Glomerular endothelial cell (primary cell): Measurements from ENCODE around the gene TXNDC11. TPM values are rescaled to one million over a fixed set of nuclear protein-coding genes. Genes with fewer than 3 reads are reported as not detected.

Experiments used
- DNase-seq: peaks from one replicate; pipeline ENCODE4 v3.0.0-alpha.2; 2011; ENCODE audit warnings: low read depth, low spot score; ENCODE audit errors: extremely low read depth
- total RNA-seq: library from RNA; depleted of rRNA; stranded (reverse); fragments of >200 nt; gene quantifications from 2 replicates; pipeline ENCODE4 v1.2.3, GENCODE V29; 2015

The TXNDC11 gene
- total RNA-seq, 1 donor from 2014 or later: 52.5 TPM

DNA sequence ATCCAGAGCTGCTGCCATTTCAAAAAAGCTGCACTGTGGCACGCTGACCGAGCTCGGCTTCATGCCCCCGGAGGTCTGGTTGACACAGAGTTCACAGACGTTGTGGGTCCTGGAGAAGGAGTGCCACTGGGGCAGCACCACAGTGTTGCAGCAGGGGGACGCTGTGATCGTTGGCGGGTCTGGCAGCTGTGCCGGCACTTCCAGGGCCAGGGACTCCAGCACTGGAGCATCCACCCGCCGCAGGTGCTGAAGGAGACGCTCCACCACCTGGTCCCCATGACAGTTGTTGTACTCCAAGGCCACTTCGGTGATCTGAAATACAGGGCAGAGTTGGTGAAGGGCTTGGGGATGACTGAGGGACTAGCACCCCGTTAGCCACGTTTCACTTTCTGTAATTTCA is 50.9 kb downstream of the TXNDC11 start:
- no peak for DNase-seq

DNA sequence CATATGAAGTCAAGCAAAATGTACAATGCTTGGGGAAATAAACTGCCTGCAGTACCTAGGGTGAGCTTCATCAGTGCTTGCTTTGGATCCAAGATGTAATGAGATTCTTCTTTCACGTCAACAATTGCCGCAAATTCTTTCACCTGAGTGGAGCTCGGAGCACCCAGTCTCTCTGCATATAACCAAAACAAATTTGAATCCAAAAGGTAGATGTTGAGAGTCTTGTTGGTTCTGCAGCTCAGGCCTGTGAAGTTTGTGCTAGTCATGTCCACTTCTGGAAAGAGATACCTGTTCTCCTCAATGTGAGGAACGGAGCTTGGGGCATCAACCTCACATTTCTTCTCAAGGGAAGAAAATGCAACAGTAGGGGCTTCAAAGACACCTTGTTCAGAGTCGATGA is 51.4 kb downstream of the TXNDC11 start:
- DNase-seq: no peak

DNA sequence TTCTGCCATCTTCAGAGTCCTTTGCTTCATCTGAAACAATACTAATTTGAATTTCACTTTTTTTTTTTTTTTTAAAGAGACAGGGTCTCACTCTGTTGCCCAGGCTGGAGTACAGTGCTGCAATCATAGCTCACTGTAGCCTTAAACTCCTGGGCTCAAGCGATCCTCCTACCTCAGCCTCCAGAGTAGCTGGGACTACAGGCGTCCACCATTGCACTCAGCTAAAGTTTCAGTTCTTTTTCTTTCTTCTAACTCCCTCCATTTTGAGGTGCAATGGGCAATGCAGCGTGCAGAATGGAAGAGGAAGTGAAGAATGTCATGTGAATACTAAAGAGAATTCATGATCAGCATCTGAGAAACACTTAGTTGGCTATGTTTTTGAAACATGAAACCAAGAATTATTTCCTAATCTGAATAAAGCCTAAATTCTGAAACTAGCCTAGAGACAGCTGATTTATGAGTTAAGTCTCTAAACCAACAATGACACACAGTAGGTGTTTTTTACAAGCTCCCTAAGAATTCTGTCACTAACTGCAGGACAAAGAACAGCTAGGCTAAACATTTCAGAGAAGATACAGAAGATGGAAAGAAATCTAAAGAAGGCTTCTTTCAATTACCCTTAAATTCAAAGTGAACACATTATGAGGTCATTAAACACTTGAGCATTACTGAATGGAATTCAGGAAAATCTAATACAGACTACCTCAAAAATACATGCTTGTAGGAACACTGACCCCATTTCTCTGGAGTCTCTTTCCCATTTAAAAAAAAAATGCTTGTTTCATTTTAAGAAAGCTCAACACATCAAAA is 53.4 kb downstream of the TXNDC11 start:
- no peak for DNase-seq

DNA sequence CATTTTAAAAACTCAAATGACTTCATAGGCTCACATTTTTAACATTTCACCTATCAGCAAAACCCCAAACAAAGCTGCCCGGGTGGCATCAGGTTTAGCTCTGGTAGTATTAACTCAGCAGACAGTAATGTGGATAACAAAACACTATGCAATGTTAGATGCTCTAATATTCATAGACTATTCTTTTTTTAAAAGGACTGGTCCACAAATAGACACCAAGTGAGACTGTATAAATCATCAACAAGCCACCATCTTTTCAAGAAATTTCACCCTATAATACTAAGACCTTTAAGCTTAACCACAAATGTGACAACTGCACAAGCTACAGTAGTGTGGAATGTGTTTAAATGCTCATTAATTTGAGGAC is 54.2 kb downstream of the TXNDC11 start:
- DNase-seq: no peak

DNA sequence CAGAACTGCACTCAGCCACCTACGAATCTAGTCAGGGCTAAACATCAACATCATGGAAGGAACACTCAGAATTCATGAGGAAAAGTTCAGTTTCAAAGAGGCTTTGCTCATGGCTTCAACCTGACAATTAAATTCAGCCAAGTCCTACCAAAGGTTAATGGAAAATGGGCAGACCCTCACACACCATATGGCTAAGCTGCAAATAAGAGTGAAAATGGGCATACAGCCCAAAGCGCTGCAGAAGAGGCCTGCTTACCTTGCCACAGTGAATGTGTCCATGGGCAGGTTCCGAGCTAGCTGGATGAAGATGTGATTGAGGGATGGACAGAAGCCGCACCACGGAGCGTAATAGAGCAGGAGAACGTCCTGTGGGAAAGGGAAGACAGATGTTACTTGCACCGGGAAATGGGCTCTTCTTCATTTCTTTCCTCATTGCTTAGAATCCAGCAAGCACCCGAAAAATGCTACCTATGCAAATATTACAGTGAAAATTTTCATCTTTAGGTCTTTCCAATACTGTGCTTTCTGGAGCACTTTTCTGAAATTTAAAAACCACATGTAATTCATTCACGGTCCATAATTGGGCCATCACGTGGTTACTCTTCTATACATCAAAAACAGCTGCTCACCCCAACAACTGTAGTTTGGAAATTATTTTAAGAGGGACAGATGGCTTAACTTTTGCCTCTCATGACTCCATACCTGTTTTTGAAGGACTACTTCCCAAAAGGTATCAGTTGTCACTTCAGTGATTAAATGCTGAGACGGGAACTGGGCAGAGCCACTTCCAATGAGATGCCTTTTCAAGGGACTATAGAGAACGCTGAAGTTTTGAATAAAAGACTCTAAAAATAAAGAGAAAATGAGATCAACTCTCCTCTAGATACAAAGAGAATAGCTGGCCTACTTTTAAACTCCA is 54.8 kb downstream of the TXNDC11 start:
- DNase-seq: no peak

DNA sequence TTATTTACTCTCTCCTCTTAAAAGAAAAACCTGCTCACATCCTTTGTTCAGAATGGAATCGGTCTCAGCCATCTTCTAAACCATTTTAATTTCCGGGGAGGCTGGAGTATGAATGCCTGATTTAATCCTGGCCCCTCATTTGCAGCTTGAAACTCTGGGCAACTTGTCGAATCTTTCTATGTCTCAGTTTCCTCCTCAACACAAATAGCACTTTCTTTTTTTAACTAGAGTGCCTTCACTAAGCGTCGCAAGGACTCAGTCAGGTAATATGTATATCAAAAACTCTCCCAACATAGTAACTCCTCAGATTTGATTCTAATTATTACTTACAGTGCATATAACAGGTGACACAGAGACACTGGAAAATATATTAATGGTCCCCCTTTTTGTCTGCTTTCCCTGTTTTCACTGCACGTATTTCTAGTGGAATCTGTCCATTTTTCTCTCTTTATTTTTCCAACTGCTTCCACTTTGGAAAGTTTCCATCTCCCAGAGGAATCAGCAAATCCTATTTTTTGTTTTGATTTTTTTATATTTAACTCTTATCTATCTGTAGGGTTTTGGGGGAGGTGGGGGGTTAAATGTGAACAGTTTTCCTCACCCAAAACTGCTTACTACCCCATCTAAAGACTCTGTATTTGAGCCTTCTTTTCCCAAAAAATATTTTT is 55.8 kb downstream of the TXNDC11 start:
- no peak for DNase-seq

DNA sequence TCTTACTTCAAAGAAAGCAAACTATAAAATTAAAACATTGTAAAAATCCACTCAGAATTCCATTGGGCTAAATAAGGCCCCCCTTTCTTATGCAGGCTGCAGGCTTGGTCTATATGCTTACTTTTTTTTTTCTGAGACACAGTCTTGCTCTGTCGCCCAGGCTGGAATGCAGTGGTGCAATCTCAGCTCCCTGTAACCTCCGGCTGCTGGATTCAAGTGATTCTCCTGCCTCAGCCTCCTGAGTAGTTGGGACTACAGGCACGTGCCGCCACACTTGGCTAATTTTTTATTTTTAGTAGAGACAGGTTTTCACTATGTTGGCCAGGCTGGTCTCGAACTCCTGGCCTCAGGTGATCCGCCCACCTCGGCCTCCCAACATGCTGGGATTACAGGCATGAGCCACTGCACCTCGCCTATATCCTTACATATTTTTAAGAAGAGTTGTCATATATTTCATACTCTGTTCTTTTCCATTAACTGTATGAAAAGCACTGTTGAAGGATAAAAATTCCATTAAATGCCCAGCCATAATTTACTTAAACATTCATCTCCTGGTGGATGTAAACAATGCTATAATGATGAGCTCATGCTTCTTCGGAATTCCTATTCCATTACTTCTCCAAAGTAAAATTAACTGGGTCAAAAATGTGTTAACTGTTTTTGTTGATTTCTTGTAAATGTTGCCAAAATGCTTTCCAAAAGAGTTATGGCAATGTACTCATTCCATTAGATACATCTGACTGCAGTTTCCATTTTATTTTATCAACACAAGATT is 56.6 kb downstream of the TXNDC11 start:
- no peak for DNase-seq

DNA sequence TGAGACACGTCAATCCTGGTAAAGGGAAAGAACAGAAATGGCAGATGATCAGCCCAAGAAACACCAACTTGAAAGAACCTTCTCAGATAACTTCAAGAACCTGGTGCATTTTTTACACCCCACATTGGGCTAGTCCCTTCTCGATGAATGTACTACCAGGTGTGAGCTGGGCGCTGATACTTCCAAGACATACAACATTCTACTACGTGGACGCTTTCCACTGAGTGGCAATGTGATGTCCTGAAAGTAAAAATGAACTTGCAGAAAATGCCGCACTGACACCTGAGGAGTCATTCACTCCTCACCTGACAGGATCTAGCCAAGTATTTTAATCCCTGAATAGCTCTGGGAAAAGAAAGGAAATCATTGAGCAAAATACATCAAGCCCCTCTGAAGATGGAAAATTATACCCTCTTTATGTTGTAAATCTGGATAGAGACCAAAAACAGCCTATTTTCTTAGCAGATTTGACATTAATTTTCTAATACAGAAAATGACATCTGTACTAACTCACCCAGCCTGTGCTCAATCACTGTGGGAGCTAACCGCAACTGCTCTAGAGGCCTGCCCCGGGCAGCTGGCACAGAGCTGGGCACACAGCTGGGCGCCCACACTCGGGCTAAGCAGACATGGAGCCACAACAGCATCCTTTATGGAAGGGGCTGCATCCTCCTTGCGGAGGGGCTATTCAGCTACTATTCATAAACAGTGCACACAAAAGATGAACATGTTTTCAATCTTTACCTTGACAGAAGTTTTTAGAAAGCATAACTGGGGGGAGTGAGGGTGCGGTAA is 58.2 kb downstream of the TXNDC11 start:
- no peak for DNase-seq

DNA sequence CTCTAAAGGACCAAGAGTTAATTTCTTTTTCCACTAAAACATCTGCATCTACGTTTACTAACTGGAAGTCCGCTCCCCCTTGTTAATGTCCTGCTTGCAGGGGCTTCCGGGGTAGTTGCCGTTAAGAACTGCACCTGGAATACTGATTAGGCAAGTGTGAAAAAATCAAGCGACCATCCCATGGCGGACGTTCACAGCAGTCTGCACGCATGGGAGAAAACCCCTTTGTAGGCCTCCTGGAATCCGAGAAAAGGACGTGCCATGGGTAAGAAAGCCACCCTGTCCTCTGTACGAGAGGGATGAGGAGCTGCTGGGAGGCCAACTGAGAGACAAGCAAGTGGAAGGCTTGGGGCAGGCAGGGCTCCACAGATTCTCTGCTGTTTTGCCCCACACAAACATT is 59.5 kb downstream of the TXNDC11 start:
- DNase-seq: no peak

DNA sequence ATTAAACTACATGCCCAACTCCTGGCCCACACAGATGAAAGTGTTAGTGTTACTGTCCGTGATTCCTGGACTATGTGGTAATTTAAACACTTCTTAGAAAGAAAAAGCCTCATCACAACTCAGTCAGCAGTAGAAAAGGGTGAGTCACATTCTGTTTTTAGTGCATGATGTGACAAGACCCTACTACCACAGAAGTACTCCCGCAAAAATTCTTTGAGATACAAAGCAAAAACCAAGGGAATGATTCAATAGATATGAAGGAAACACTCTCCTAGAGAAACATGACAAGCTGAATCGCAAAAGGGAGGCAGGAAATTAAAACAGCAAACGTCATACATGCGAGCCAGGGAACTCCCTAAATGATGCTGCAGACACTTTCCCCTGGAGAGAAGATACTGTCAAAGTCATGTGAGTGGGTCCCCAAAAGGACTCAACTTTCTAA is 60.0 kb downstream of the TXNDC11 start:
- DNase-seq: no peak

DNA sequence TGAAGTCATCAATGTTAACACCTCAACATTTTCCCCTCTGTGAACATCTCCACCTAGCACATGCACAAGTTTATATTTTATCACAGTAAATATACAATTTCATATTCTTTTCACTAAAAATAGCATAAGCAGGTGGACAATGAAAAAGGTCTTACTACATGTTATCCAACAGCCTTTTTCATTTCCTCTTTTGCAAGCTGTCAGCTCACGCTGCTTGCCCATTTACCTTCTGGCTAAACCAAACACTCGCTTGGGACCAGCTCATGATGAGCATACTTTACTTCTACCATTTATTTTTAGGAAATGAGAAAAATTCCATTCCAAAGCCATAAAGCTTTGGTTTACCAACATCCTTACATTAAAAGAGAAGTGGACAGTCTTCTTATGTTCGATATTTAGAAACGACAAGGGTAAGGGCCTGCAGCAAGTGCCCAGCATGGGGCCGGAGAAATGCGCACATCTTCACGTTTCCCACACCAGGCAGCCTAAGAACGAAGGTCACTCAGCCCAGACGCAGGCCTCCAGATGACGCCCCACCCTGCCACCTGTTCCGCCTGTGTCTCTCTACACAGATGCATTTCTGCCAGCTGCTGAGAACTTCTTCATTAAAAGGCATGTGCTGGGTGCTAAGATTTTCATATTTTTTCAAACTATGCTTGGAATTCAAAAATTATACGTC is 60.5 kb downstream of the TXNDC11 start:
- DNase-seq: no peak

DNA sequence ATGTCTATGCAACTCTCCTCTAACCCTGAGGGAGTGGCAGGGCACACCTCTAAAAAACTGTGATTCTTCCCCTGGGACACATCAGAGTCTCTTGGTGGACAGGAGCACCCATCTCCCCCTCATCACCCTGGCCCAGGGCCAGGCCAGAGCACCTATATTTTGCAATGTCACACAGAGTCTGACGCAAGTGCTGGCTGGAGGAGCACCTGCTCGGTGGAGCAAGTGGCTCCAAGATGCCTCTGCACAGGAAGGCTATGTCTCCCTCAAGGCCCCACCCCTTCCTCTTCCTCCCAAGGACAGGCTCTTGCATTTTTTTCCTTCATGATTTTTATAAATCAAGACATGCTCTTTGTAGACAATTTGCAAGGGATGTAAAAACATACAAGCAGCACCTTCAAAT is 61.1 kb downstream of the TXNDC11 start:
- DNase-seq: no peak

DNA sequence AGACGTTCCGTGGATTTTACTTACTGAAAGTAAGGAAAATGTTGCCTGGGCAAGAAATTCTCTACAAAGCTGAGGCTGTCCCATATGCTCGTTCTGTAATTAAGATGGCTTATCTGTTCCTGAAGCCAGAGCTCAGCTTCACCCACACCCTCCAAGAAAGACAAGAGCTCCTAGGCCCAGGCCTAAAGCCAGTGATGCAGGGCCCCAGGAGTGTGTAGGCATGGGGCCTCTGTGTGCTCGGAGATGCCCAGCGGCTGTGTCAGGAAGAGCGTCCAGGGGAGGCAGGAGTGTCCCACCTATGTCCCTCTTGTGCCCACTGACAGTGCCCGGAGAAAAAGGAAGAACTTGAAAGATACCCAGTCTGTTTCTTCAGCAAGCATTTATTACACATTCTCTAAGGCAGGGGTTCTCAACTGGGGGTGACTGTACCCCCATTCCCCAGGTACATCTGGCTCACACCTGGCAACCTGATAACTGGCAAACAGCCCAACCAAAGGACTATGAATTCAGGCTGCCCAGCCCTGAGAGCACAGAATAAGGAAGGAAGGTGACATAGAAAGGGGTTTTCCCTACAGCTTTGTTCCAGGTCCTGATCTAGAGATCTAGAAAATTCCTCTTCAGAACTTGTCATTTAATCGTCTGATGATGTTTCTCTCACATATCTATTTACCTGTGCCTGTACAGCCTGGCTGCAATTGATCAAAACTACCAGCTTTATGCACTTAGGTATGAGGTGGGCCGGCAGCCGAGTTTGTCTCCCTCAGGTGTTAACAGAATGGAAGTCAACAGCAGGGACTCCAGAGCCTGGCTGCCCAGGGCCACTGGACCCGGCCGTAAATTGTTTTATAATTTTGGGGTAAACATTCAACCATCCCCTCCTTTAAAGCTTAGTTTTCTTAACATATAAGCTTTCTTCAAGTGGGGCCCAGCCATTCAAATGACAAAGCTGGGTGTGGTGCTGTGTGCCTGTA is 62.4 kb downstream of the TXNDC11 start:
- DNase-seq: no peak

DNA sequence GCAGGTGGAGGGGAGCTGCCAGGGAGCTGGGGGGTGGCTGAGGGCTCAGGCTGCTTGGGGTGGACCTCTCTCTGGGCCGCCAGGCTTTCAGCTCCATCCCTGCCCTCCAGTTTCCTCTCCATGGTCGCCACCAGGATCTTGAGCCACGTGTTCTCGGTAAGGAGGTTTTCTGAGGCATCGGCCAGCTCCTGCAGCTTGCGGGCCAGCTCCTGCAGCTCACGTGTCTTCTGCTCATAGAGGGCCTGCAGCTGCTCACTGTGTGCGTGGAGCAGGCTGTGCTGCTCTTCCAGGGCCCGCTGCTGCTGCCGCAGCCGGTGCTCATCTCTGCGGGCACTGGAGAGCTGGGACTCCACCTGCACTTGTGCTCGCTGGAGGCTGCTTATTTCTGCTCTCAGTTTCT is 63.4 kb downstream of the TXNDC11 start:
- no peak for DNase-seq

DNA sequence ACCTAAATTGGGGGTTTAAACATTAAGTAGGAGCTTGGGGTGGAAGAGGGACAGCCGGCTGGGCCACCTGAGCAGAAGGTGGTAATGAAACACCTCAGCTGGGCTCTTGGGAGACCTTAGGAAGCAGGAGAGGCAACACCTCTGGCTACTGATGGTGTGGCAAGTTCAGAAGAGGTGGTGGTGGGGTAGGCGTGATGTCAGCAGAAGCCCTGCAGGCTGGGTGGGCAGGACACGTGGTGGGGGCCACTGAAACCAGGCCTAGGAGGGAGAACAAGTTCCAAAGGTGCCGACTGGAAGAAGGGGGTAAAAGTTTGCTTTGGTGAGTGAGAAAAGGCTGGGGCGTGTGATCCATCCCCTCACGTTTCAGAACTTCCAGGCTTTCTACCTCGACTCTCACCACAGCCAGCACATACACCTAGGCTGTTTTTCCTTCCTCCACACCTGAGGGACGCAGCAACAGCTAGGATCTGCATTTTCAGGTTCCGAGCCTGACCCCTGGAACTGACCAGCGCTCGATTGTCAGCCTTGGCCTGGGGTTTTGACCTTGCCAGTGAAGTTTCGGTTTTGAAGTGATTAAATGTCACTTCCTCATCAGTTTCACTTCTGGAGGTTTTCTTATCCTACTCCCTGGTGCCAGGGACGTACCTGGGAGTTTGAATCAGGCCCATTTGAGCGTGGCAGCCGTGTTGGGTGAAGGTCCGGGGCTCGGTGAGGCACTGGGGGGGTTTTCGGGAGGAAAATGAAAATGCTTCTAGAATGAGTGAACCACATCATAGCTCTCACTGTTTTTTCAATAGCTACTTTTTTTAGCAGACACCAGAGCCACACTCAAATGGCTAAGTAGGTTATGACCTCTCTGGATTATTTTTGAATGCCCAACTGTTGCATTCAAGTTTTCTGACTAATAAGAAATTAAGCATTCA is 64.4 kb downstream of the TXNDC11 start:
- DNase-seq: no peak

DNA sequence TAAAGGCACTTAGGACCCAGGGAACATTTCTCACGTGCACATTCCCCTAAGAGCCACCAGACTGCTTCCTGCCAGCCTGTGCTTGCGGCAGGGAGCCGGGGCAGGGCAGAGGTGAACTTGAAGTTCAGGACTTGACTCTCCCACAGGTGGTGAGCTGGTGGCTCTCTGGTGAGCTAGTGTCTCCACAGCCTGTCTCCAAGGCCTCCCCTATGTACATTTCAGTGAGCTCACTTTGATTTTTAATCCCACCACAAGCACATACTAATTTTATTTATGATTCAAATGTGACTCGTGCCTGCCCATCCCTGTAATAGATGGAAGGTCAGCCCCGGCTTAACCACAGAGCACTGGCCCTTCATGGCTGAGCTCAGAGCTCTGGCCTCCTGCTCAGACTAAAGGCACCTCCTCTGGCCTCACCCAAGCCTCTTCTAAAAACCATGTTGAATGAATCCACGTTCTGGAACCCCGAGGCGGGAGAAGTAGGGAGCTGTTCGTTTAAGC is 65.2 kb downstream of the TXNDC11 start:
- DNase-seq: no peak

DNA sequence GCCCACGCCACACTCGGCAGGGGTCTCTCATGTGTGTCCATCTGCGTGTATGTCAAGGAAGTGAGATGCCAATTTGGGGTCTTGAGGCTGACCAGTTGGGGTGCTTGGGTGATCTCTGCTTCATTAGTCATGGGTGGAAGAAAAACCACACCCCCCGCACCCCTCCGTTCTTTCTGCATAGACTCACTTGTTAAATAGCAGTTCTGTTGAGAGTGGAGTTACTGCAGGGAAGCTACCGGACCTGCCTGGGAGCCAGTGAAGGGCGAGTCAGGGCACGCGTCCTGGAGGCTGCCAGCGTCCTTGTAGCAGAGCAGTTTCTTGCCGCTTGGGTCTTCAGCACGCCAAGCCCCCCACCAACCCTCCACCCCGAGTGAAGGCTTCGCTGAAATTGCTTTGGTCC is 65.9 kb downstream of the TXNDC11 start:
- DNase-seq: no peak
